A549 (cell line): ENCODE results near the gene DEXI. TPM values are rescaled to one million over a fixed set of nuclear protein-coding genes. Genes with fewer than 3 reads are reported as not detected.

Experiments
- ATAC-seq, 2 experiments: fragments of 200-7000 bp in 1 of 2; fragments of >200 bp in 1 of 2; cut with Nextera tagmentation in 1 of 2; cut with Tn5 transposase in 1 of 2; 3 replicates each; pipeline versions ENCODE4 v1.8.0 to v1.9.1; 2018 to 2020; ENCODE audit warnings: mild to moderate bottlenecking in 1 of 2, moderate library complexity in 1 of 2
- CTCF ChIA-PET: fragments of 300-600 bp; sonication (Branson Sonifier 250); formaldehyde crosslinking; extraction: SDS; loops from one replicate; lab custom pipeline; 2021; ENCODE audit warnings: antibody characterized with exemption, inconsistent platforms; lab: Yijun Ruan, JAX
- POLR2A ChIA-PET: fragments of 350-600 bp; formaldehyde crosslinking; extraction: SDS; loops from one replicate; lab custom pipeline; 2021; ENCODE audit warnings: antibody characterized with exemption, inconsistent platforms; lab: Yijun Ruan, JAX
- DNase-seq, 2 experiments: peaks; one replicate each; pipeline versions ENCODE4 v3.0.0 to v3.0.0-alpha.2; 2011 to 2016; ENCODE audit warnings: low read depth in 1 of 2, low spot score in 1 of 2
- FAIRE-seq: peaks from 2 replicates; lab custom pipeline; 2011; peaks lifted over from hg19 to GRCh38; lab: Jason Lieb, UNC
- H3K27ac ChIP-seq, 2 experiments: fragments of >200 bp; sonication (Bioruptor Twin); formaldehyde crosslinking; 3 replicates each; pipeline ENCODE4 v1.5.1; 2016 to 2017
- H3K4me1 ChIP-seq: fragments of >200 bp; sonication (Bioruptor Twin); formaldehyde crosslinking; 3 replicates; pipeline ENCODE4 v1.6.1; 2016
- H3K4me2 ChIP-seq: fragments of >200 bp; sonication (Bioruptor Twin); formaldehyde crosslinking; 3 replicates; pipeline ENCODE4 v1.6.1; 2016
- H3K4me3 ChIP-seq: fragments of >200 bp; sonication (Bioruptor Twin); formaldehyde crosslinking; 3 replicates; pipeline ENCODE4 v1.5.1; 2016
- H3K9me3 ChIP-seq: fragments of >200 bp; sonication (Bioruptor Twin); formaldehyde crosslinking; 3 replicates; pipeline ENCODE4 v1.6.1; 2016
- BHLHE40 ChIP-seq: IDR thresholded peaks from 2 replicates; pipeline ENCODE4 v1.6.1; 2012; ENCODE audit warnings: low read depth, low read length, inconsistent platforms
- CBX8 ChIP-seq: fragments of 200-600 bp; sonication (generic); IDR thresholded peaks from 2 replicates; pipeline ENCODE4 v1.6.1; 2016
- CHD2 ChIP-seq: fragments of 150-350 bp; IDR thresholded peaks from 2 replicates; pipeline ENCODE4 v1.6.1; 2014; ENCODE audit warnings: low read length; ENCODE audit not compliant: partially characterized antibody
- CHD4 ChIP-seq: fragments of 200-600 bp; sonication (generic); IDR thresholded peaks from 2 replicates; pipeline ENCODE4 v1.6.1; 2016; ENCODE audit warnings: antibody characterized with exemption, mild to moderate bottlenecking, borderline replicate concordance
- EP300 ChIP-seq, 2 experiments: fragments of >200 bp; sonication (Bioruptor Twin); formaldehyde crosslinking; IDR thresholded peaks; 2 replicates in 1 of 2; 3 replicates in 1 of 2; pipeline ENCODE4 v1.6.1; 2016 to 2017
- FOXS1 ChIP-seq: fragments of 250-450 bp; sonication (Bioruptor Pico); IDR thresholded peaks from 2 replicates; pipeline ENCODE4 v1.5.0; 2020; ENCODE audit warnings: mild to moderate bottlenecking, moderate library complexity
- HOXB13 ChIP-seq: fragments of 250-450 bp; sonication (Bioruptor Pico); IDR thresholded peaks from 2 replicates; pipeline ENCODE4 v1.5.0; 2020; ENCODE audit warnings: low read depth, mild to moderate bottlenecking, moderate library complexity
- HOXB5 ChIP-seq: fragments of 250-450 bp; sonication (Bioruptor Pico); IDR thresholded peaks from 2 replicates; pipeline ENCODE4 v1.5.0; 2020; ENCODE audit warnings: mild to moderate bottlenecking, moderate library complexity
- JUN ChIP-seq, 2 experiments: fragments of >200 bp; sonication (Bioruptor Twin); formaldehyde crosslinking; IDR thresholded peaks; 2 replicates in 1 of 2; 3 replicates in 1 of 2; pipeline ENCODE4 v1.6.1; 2016 to 2017
- KDM1A ChIP-seq: fragments of 200-600 bp; sonication (generic); IDR thresholded peaks from 2 replicates; pipeline ENCODE4 v1.6.1; 2016; ENCODE audit warnings: low read depth, mild to moderate bottlenecking
- KDM5A ChIP-seq: fragments of 200-600 bp; sonication (generic); IDR thresholded peaks from 2 replicates; pipeline ENCODE4 v1.6.1; 2016; ENCODE audit warnings: antibody characterized with exemption, mild to moderate bottlenecking
- MYC ChIP-seq: IDR thresholded peaks from 2 replicates; pipeline ENCODE4 v1.6.1; 2012; ENCODE audit warnings: mild to moderate bottlenecking, inconsistent platforms, low read length, improper control_type of control experiment, borderline replicate concordance
- NFE2L2 ChIP-seq: fragments of 150-350 bp; conservative IDR thresholded peaks from 2 replicates; pipeline ENCODE4 v1.6.1; 2014; ENCODE audit warnings: low read length
- NPAS2 ChIP-seq: fragments of 250-450 bp; sonication (Bioruptor Pico); IDR thresholded peaks from 2 replicates; pipeline ENCODE4 v1.8.0; 2022; ENCODE audit warnings: mild to moderate bottlenecking, moderate library complexity, borderline replicate concordance
- PHF8 ChIP-seq: fragments of 200-600 bp; sonication (generic); IDR thresholded peaks from 2 replicates; pipeline ENCODE4 v1.6.1; 2016; ENCODE audit warnings: low read depth, mild to moderate bottlenecking, antibody characterized with exemption, moderate library complexity, borderline replicate concordance
- POLR2A ChIP-seq: IDR thresholded peaks from 2 replicates; pipeline ENCODE4 v1.6.1; 2012; ENCODE audit warnings: mild to moderate bottlenecking, low read length
- RFX5 ChIP-seq: fragments of 450-650 bp; IDR thresholded peaks from 2 replicates; pipeline ENCODE4 v1.7.1; 2014; ENCODE audit warnings: antibody characterized with exemption, mild to moderate bottlenecking, moderate library complexity
- RNF2 ChIP-seq: fragments of 200-600 bp; sonication (generic); IDR thresholded peaks from 2 replicates; pipeline ENCODE4 v1.6.1; 2016; ENCODE audit warnings: low read depth, mild to moderate bottlenecking, antibody characterized with exemption, moderate library complexity, borderline replicate concordance
- SMC3 ChIP-seq: fragments of >200 bp; sonication (Bioruptor Twin); formaldehyde crosslinking; IDR thresholded peaks from 3 replicates; pipeline ENCODE4 v1.6.1; 2018; ENCODE audit warnings: inconsistent platforms
- SREBF2 ChIP-seq: fragments of 450-650 bp; IDR thresholded peaks from 2 replicates; pipeline ENCODE4 v1.6.1; 2014; ENCODE audit warnings: mild to moderate bottlenecking, moderate library complexity
- TFCP2L1 ChIP-seq: fragments of 250-450 bp; sonication (Bioruptor Pico); IDR thresholded peaks from 2 replicates; pipeline ENCODE4 v1.5.0; 2021; ENCODE audit warnings: mild to moderate bottlenecking
- ZSCAN20 ChIP-seq: fragments of 250-450 bp; sonication (Bioruptor Pico); IDR thresholded peaks from 2 replicates; pipeline ENCODE4 v1.8.0; 2022; ENCODE audit warnings: mild to moderate bottlenecking, moderate library complexity
- WGBS: methylation state at CpG from one replicate; pipeline ENCODE4 v1.1.6; 2017; ENCODE audit errors: missing lambda C conversion rate; 5-methylcytosine and 5-hydroxymethylcytosine counted together
- polyA plus RNA-seq, 4 experiments: library from polyadenylated mRNA; depleted of rRNA in 3 of 4; stranded (reverse); fragments of >200 nt; fragmentation: RNase III in 1 of 4; extraction: RNeasy Plus Mini Kit Qiagen cat#74134 plus additional on column Dnase treatment in 1 of 4; gene quantifications; 2 replicates in 3 of 4; 3 replicates in 1 of 4; pipeline ENCODE4 v1.2.3, GENCODE V29; 2011 to 2017
- TF ChIP-seq, protein P1 (sequence below): fragments of 450-650 bp; IDR thresholded peaks from 2 replicates; pipeline ENCODE4 v1.6.1; 2014; ENCODE audit warnings: antibody characterized with exemption
- TF ChIP-seq, protein P2 (sequence below): IDR thresholded peaks from 2 replicates; pipeline ENCODE4 v1.6.1; 2012
- TF ChIP-seq, protein P3 (sequence below): fragments of >200 bp; sonication (Bioruptor Twin); formaldehyde crosslinking; IDR thresholded peaks from 3 replicates; pipeline ENCODE4 v1.5.1; 2016

The DEXI gene
- polyA plus RNA-seq, 2 of the 4 experiments (the other 2 are of a cell fraction): 22.0 to 34.0 TPM

DNA sequence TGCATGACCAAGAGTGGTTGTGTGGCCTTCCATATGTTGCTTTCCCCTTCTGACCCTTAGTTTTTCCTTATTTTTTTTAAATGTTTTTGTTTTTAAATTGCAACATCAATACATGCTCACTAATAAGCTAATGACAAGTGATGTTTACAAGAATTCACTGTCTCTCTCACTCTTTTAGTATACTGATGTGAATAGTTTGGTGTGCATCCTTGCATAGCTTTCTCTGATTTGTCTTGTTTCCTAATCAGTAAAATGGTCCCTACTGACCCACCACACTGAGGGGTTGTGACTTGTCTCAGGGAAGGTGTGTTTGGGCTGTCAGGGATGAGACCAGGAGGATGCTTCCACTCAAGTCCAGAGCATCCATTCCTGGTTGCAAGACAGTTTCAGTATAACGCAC lies 39.3 kb downstream of the DEXI start:
- no peak for ATAC-seq
- WGBS: 50% methylated on average over 1 of the region's 1 CpG
- FAIRE-seq: no peak
- ChIA-PET CTCF (interaction anchor here (0.5 to 8.8 kb wide), 4 partner anchors 13 to 69 kb away, joined by 3 to 53 read pairs (median 4); no protein-coding TSS in a partner anchor), POLR2A (no interaction called here)
- DNase-seq: no peak
- no peak for TF ChIP-seq MYC
- no peak for TF ChIP-seq PHF8
- TF ChIP-seq KDM5A: no peak
- TF ChIP-seq JUN (IDR thresholded peaks at IDR 0.05): no peak
- no peak for TF ChIP-seq RNF2
- TF ChIP-seq, protein P1, sequence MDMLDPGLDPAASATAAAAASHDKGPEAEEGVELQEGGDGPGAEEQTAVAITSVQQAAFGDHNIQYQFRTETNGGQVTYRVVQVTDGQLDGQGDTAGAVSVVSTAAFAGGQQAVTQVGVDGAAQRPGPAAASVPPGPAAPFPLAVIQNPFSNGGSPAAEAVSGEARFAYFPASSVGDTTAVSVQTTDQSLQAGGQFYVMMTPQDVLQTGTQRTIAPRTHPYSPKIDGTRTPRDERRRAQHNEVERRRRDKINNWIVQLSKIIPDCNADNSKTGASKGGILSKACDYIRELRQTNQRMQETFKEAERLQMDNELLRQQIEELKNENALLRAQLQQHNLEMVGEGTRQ: no peak
- TF ChIP-seq NPAS2 (CRISPR knock-in tag): no peak
- TF ChIP-seq NFE2L2: no peak
- TF ChIP-seq, protein P2, sequence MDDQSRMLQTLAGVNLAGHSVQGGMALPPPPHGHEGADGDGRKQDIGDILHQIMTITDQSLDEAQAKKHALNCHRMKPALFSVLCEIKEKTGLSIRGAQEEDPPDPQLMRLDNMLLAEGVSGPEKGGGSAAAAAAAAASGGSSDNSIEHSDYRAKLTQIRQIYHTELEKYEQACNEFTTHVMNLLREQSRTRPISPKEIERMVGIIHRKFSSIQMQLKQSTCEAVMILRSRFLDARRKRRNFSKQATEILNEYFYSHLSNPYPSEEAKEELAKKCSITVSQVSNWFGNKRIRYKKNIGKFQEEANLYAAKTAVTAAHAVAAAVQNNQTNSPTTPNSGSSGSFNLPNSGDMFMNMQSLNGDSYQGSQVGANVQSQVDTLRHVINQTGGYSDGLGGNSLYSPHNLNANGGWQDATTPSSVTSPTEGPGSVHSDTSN: no peak
- TF ChIP-seq HOXB5 (CRISPR knock-in tag): no peak
- no peak for TF ChIP-seq TFCP2L1
- no peak for TF ChIP-seq CBX8
- no peak for TF ChIP-seq POLR2A
- TF ChIP-seq, protein P3, sequence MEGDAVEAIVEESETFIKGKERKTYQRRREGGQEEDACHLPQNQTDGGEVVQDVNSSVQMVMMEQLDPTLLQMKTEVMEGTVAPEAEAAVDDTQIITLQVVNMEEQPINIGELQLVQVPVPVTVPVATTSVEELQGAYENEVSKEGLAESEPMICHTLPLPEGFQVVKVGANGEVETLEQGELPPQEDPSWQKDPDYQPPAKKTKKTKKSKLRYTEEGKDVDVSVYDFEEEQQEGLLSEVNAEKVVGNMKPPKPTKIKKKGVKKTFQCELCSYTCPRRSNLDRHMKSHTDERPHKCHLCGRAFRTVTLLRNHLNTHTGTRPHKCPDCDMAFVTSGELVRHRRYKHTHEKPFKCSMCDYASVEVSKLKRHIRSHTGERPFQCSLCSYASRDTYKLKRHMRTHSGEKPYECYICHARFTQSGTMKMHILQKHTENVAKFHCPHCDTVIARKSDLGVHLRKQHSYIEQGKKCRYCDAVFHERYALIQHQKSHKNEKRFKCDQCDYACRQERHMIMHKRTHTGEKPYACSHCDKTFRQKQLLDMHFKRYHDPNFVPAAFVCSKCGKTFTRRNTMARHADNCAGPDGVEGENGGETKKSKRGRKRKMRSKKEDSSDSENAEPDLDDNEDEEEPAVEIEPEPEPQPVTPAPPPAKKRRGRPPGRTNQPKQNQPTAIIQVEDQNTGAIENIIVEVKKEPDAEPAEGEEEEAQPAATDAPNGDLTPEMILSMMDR: no peak
- no peak for TF ChIP-seq FOXS1 (CRISPR knock-in tag)
- TF ChIP-seq SMC3: no peak
- TF ChIP-seq EP300 (IDR thresholded peaks at IDR 0.05): no peak
- no peak for TF ChIP-seq BHLHE40
- TF ChIP-seq HOXB13: no peak
- no peak for TF ChIP-seq CHD4
- Histone ChIP-seq H3K27ac (no peak overlapping the region), H3K4me3 (no peak overlapping the region), H3K4me2 (no peak overlapping the region), H3K4me1 (no peaks in the 10 kb centered on the region), H3K9me3 (peaks cover 8% of the 10 kb centered on the region; the same call in 2 of the 3 replicates)

- no peak overlapping the region for H3K27ac ChIP-seq
- no peak for DNase-seq
- ChIA-PET CTCF (interaction anchor here (1.0 kb wide), 1 partner anchor 10 kb away, joined by 3 read pairs; no protein-coding TSS in a partner anchor), POLR2A (no interaction called here)
- no peak for TF ChIP-seq RFX5
- TF ChIP-seq CHD2: no peak
- no peak for TF ChIP-seq KDM1A
- no peak for TF ChIP-seq SREBF2
- TF ChIP-seq ZSCAN20 (CRISPR knock-in tag): no peak
- no peak for TF ChIP-seq EP300 (IDR thresholded peaks at IDR 0.05)
- TF ChIP-seq RNF2: no peak
- H3K4me2 ChIP-seq: no peak overlapping the region
- H3K9me3 ChIP-seq: no peaks in the 10 kb centered on the region; the same call in 2 of the 3 replicates
- ATAC-seq: no peak
- FAIRE-seq: no peak
- no peaks in the 10 kb centered on the region for H3K4me1 ChIP-seq
- WGBS: 9% methylated on average over 5 of the region's 5 CpGs
- no peak overlapping the region for H3K4me3 ChIP-seq
Measured at GRCh38 chr16:10897134-10897533, 45.1 kb downstream of the DEXI start.
